Measurements from ENCODE around the gene ETV5. TPM values are rescaled to one million over a fixed set of nuclear protein-coding genes. Genes with fewer than 3 reads are reported as not detected.

The ETV5 gene
- total and polyA plus RNA-seq, 10 of the 15 experiments (the other 5 are each of a cell fraction or from before 2014, with no cell fraction given): 5.0 to 18.4 (median 7.4) TPM

DNA sequence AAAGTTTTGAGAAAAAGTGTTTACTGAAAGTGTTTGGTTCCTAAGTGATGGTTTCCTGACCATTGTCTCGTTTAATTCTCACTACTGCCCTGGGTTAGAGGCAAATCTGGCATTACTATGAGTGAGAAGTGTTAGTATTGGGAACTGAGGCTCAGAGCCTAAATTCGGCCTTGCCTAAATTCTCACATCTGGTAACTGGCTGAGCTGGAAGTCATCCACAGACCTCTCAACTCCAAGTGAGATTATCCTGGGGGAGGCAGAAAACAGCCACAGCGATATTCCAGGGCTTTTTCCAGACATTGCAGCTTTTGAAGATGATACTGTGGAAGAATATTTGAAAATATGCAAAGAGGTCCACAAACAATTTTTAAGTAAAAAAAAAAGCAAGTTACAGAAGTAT, 86.0 kb downstream of the ETV5 start:
- H3K9me3 ChIP-seq (replicated peaks; ENCODE audit: control insufficient read depth, insufficient read depth, low read length): no peaks in the 10 kb centered on the region
- no peak overlapping the region for H2AFZ ChIP-seq (ENCODE audit: control insufficient read depth, low read depth, low read length)
- 25% methylated on average over 3 of the region's 3 CpGs for WGBS (ENCODE audit: insufficient coverage, insufficient replicate concordance, low lambda C conversion rate, missing lambda C conversion rate)
- no peaks in the 10 kb centered on the region for H3K4me1 ChIP-seq (ENCODE audit: control insufficient read depth, insufficient read depth, low read length)
- no peak overlapping the region for H3K4me2 ChIP-seq (ENCODE audit: control insufficient read depth, insufficient read depth)
- no peaks in the 10 kb centered on the region for H3K36me3 ChIP-seq (ENCODE audit: control insufficient read depth in 2 of 2, insufficient read depth in 2 of 2, low read length in 1 of 2)
- intact Hi-C loops (cut with micrococcal nuclease; ENCODE audit: unreplicated experiment) (no loop called here), in situ Hi-C loops (cut with MboI) (no loop called here)
- no peak overlapping the region for H3K4me3 ChIP-seq
- no peak for FAIRE-seq
- no peak overlapping the region for H3K27ac ChIP-seq (ENCODE audit: control insufficient read depth, insufficient read depth)
- TF ChIP-seq CBX3 (IDR thresholded peaks at IDR 0.05; ENCODE audit: borderline replicate concordance, low read depth): no peak
- TF ChIP-seq GABPA (IDR thresholded peaks at IDR 0.05; ENCODE audit: low read depth): no peak
- no peak for TF ChIP-seq ZNF207 (IDR thresholded peaks at IDR 0.05; ENCODE audit: borderline replicate concordance)
- no peak for TF ChIP-seq CBX5 (IDR thresholded peaks at IDR 0.05; ENCODE audit: low read depth)
- TF ChIP-seq YY1 (IDR thresholded peaks at IDR 0.05; ENCODE audit: low read depth, low read length): no peak
- TF ChIP-seq BRCA1 (IDR thresholded peaks at IDR 0.05; ENCODE audit: low read depth, low read length): no peak
- no peak for TF ChIP-seq ZBED1 (IDR thresholded peaks at IDR 0.05; ENCODE audit: borderline replicate concordance)
- TF ChIP-seq PAX8 (IDR thresholded peaks at IDR 0.05): no peak
- TF ChIP-seq TCF3 (IDR thresholded peaks at IDR 0.05; ENCODE audit: borderline replicate concordance, insufficient read depth, low read depth, low read length): no peak
- no peak for TF ChIP-seq POLR2AphosphoS5 (IDR thresholded peaks at IDR 0.05; ENCODE audit: low read length)
- TF ChIP-seq BACH1 (IDR thresholded peaks at IDR 0.05; ENCODE audit: borderline replicate concordance): no peak
- TF ChIP-seq NR2C1 (IDR thresholded peaks at IDR 0.05): no peak
- no peak for TF ChIP-seq USF1 (IDR thresholded peaks at IDR 0.05; ENCODE audit: borderline replicate concordance, extremely low read length, insufficient read depth, low read depth, low read length)
- no peak for TF ChIP-seq TARDBP (IDR thresholded peaks at IDR 0.05; ENCODE audit: borderline replicate concordance)
- TF ChIP-seq SMC3 (IDR thresholded peaks at IDR 0.05; ENCODE audit: borderline replicate concordance, low read length): no peak
- TF ChIP-seq ZNF384 (IDR thresholded peaks at IDR 0.05; ENCODE audit: borderline replicate concordance, low read depth, low read length): no peak
- no peak for TF ChIP-seq SIN3A (IDR thresholded peaks at IDR 0.05; ENCODE audit: low read depth, low read length)
- ChIA-PET POLR2A (no interaction called here), SMC1A (ENCODE audit: uncharacterized antibody, unreplicated experiment) (no interaction called here), CTCF (no interaction called here), RAD21 (ENCODE audit: unreplicated experiment) (no interaction called here)
- no peak overlapping the region for H3K9ac ChIP-seq (ENCODE audit: control insufficient read depth, insufficient read depth, low read length)
- peaks cover 0 to 2% of the 10 kb centered on the region in 2 experiments; a peak in 1 of 4 replicates for H3K27me3 ChIP-seq (replicated peaks in 1 of 2; ENCODE audit: control insufficient read depth in 2 of 2, insufficient read depth in 2 of 2, low read length in 1 of 2)
- no peaks in the 10 kb centered on the region for H3K79me2 ChIP-seq (ENCODE audit: control insufficient read depth, insufficient read depth, low read length)
- H4K20me1 ChIP-seq (ENCODE audit: control insufficient read depth, insufficient read depth): no peaks in the 10 kb centered on the region
- no TSS peak for BruUV-seq (replicated peaks)
- no peak for ATAC-seq
- DNase-seq (ENCODE audit: low read depth, low spot score): no peak

Measured in GM12878 (cell line).